ENCODE measurements around the gene WNT9A.

GRCh38 chr1:227959325-227959860, 11.7 kb upstream of the WNT9A start:
- TF ChIP-seq CTCF (conservative IDR thresholded peaks at IDR 0.05; ENCODE audit: low read length), result no peak
- no peak for TF ChIP-seq EZH2phosphoT487 (IDR thresholded peaks at IDR 0.05; ENCODE audit: borderline replicate concordance, low read depth, low read length)
